HG02610 (cell line): ENCODE data around the gene TBC1D22B.

Experiments used
- ATAC-seq: cut with Tn5 transposase; IDR thresholded peaks from one replicate; pipeline ENCODE4 v1.9.1; 2021; ENCODE audit warnings: mild to moderate bottlenecking, moderate library complexity; ENCODE audit not compliant: unreplicated experiment

TBC1D22B gene

DNA sequence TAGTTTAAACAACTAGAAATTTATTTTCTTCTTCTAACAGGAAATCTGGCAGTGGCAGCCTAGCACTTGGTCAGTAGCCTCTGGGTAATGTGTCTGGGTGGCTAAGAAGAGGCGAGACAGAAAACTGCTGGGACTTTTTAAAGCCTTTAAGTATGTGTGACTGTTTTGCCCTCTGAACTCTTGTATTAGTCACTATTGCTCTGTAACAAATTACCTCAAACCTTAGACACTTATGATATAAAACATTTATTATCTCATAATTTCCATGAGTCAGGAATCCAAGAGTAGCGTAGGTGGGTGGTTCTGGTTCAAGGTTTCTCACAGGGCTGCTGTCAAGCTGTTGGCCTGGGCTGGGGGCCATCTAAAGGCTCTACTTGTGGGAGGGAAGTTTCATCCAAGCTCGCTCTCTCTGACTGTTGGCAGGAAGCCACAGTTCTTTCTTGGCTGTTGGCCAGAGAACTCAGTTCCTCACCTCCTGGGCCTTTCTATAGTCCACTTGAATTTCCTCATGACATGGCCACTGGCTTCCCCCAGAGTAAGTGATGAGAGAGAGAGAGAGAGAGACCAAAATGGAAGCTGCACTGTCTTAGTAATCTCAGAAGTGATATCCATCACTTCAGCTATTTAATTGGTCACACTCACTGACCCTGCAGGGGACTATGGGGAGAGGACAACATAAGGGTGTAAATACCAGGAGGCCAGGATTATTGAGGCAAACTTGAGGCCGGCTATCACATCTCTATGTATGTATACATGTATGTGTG, 17.4 kb upstream of the TBC1D22B start:
- ATAC-seq = peak; percentile 52

DNA sequence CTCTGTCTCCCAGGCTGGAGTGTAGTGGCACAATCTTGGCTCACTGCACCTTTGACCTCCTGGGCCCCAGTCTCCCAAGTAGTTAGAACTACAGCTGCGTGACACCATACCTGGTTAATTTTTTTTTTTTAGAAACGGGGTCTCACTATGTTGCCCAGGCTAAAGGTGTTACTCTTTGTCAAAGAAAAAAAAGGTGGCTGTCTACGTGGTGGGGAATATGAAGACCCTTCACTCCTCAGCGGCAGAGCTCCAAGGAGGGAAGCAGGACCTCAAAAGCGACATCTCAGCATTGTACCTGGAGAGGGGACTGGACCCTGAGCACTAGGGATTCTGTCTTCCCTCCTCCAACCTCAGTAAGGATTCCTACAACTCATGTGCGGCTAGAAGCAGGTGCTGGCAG, 16.4 kb upstream of the TBC1D22B start:
- no peak for ATAC-seq

DNA sequence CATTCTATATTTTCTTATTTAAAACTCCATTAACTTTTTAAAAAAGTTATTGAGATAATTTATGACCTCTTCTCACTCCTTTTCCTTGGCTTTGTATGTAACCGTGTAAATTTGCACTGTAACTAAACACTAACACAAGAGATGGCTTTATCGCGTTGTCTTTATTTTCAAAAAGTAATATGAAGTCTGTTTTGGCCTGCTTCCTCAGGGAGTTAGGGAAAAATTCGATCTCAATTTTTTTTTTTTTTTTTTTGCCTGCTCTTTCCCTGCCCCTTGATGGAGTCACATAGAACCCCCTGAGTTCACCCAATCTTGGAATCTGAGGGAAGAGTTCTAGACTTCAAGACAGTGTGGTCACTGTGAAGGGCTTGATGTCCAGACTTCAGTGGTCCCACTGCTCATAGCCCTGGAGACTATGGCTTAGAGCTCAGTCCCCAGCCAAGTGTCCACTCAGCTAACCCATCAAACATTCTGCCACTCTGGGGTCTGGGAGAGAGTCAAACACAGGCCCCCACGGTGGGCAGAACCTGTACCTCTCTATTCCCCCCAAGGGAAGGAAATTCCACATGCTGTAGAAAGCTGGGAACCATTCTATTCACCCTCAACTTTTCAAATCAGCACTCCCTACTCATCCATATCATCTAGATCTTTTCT, 15.7 kb upstream of the TBC1D22B start:
- no peak for ATAC-seq

DNA sequence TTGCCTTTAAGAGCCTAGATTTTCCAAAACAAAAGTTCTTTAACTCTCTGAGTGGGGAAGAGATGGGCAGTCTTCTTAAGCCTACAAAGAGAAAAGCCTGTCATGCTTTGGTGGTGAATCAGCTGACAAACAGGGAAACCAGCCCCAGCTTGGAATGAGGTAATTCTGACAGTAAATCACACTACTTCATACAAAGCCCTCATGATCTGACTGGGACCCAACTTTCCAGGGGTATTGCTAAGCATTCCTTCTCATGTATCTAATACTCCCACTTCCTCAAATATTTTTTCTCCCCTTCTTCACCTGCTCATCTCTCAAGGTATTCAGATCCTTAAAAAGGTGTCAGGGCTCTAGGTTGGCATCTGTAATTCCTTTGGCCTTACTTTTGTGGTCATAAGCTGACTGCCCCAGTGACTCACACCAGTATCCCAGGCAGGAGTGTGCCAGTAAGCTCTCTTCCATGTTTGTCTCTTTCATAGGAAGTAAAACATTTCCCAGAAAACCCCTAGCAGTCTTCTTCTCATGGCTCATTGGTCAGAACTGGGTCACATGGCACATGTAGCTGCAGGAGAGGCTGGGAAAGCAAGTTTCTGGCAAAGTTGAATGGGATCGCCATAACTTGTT, 15.0 kb upstream of the TBC1D22B start:
- ATAC-seq = peak; percentile 31

DNA sequence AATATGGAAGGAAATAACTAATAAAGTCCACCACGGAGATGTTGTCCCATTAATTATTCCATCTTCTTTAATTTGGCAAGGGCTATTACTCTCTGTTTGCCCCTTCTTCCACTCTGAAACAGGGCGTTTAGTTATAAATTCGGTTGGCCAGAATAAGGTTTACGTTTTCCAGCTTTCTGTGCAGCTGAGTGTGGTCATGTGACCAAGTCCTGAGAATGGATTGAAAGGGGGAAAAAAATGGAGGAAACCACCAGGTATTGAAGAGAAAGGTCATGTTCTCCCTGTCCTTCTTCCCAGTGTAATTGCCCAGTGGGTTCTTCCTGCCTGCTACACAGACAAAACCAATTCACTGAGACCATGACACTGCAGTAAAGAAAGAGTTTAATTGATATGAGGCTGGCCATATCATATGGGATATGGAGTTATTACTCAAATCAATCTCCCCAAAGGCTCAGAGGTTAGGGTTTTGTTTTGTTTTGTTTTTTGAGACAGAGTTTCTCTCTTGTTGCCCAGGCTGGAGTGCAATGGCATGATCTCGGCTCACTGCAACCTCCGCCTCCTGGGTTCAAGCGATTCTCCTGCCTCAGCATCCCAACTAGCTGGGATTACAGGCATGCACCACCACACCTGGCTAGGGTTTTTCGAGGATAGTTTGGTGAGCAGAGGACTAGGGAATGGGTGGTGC, 14.3 kb upstream of the TBC1D22B start:
- ATAC-seq = no peak

DNA sequence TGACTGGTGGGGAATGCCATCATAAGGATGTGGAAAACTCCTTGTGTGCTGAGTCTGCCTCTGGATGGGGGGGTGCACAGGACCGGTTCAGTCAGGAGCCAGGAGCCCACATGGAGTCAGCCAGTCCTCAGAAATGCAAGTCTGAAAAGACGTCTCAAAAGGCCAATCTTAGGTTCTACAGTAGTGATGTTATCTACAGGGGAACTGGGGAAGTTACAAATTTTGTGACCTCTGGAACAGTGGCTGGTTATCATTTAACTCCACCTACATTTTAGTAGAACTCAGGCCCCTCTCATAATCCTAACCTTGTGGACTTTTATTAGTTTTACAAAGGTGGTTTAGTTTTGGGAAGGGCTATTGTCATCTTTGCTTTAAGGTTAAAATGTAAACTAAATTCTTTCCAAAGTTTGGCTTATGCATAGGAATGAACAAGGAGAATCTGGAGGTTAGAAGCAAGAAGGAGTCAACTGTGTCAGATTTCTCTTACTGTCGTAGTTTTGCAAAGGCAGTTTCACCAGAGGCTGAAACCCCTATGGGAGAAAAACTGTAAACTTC, 13.7 kb upstream of the TBC1D22B start:
- no peak for ATAC-seq

DNA sequence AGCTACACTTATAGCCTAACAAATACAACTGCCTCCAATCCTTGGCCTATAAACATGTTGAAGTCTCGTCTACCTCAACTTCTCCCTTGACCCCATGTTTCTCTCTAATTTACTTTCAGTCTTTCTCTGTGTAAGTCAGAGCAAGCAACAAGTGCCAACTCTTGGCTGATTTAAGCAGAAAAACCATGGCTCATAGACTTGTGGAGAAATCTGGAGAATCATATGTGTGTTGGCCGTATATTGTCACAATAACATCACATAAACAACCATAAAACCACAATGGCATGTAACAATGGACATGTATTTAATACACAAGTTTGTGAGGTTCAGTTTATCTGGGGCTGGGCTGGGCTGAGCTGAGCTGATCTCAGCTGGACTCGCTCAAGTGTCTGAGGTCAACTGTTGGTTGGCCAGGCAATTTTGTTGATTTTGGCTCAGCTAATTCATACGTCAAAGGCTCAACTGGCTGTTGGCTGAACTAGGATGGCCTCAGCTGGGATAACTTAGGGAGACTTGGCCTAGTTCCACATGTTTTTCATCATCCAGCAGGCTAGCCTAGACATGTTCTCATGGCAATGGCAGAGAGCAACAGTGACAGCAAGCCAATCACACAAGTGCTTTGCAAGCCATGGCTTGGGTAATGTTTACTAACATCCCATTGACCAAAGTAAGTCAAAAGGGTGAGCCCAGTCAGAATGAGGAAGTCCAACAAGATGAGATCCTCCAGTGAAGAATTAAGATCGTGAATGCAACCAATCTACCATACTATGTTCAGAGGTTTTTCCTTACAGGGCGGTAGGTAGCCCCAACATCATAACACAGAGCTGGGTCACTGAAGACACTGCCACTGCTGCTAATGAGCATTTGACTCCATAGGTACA, 12.9 kb upstream of the TBC1D22B start:
- ATAC-seq = no peak

DNA sequence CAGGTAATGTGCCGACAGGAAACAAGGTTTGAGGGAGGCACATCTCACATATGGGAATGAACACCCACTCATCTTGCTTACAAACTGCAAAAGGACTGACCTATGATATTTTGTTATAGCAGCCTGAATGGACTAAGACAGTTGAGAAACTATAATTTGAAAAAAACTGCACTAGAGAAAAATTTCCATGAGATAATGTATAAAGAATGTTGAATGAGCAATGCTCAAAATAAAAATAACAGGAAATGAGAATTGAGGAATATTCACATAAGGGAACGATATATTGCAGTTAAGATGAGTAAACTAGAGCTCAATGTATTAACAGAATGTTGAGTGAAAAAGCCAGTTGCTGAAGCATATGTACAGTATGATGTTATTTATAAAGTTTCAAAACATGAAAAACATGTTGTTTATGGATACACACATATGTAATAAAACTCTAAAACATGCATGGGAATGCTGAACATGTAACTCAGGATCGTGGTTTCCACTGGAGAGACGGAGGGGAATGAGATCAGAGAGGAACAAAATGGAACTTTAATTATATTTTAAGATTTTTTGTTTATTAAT, 6.3 kb upstream of the TBC1D22B start:
- ATAC-seq = no peak

DNA sequence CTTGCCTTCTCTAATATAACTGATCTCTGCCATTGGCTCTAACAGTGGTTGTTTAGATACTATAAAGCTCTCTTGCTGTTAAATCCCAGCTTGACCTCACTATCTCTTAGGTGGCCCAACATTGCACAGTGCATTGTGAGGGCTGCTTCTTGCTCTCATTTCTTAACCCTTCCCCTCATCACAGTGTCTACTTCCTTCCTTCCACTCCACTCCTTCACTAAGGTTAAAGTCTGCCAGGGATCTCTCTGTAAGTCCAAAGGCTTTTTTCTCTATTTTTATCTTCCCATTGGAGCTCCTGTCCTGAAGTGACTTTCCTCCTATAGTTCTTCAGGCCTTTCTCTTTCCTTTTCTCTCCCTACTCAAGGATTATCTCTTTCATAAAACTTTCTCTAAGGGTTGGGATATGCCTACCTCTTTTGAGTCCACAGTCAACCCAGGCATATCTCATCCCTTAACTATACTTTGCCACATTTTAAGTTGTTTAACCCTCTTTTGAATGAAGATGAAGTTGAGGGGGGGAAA, 4.0 kb upstream of the TBC1D22B start:
- ATAC-seq = no peak

DNA sequence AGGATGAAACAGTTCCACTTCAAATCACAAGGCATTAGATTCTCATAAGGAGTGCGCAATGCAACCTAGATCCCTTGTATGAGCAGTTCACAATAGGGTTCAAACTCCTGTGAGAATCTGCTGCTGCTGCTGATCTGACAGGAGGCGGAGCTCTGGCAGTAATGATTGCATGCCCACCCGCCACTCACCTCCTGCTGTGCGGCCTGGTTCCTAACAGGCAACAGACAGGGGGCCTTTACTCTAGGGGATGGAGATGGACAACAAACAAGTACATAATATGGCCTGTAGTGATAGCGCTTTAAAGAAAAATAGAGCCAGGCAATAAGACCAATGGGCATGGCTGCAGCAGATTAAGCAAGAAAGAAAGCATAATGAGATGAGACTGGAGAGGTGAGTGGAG, 2.7 kb upstream of the TBC1D22B start:
- ATAC-seq = no peak

DNA sequence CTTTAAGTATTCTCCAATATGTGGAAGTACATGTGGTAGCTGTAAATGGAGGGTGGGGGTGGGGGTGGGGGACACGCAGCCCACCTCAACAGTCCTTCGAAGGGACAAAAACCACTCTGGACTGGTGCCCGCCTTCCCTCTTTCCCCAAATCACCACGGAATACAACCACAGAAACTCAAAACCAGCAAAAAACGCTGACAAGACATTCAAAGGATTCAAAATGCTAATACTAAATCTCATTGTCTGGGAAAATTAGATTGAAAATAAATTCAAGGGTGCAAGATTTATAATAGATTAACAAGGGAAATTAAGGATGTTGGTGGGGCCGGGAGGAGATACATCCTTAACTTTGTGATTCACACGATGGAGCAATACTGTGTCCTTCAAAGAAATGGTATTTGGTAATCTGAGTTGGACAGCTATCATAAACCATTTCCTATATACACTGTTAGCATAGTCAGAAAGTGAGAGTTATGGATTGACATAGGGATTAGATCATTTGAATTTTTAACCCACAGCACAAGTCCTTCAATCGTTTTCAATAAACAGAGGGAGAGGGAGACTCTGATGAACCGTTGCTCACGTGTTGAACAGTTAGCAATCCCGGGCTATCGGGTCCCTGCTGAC, 766 bp upstream of the TBC1D22B start:
- ATAC-seq = no peak

DNA sequence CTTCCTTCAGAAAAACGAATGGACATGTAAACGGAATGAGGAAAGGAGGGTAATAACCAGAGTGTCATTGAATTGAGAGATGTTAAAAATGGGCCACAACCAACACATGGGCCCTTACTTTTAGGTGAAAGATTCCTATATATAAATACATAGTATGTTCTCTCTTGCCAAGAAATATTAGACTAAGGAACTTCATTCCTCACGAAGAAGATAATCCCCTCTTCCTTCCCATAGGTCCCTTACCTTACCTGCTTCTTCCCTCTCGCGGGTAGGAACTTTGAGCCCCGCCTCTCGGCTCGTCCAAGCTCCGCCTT, 295 bp upstream of the TBC1D22B start:
- ATAC-seq = no peak

DNA sequence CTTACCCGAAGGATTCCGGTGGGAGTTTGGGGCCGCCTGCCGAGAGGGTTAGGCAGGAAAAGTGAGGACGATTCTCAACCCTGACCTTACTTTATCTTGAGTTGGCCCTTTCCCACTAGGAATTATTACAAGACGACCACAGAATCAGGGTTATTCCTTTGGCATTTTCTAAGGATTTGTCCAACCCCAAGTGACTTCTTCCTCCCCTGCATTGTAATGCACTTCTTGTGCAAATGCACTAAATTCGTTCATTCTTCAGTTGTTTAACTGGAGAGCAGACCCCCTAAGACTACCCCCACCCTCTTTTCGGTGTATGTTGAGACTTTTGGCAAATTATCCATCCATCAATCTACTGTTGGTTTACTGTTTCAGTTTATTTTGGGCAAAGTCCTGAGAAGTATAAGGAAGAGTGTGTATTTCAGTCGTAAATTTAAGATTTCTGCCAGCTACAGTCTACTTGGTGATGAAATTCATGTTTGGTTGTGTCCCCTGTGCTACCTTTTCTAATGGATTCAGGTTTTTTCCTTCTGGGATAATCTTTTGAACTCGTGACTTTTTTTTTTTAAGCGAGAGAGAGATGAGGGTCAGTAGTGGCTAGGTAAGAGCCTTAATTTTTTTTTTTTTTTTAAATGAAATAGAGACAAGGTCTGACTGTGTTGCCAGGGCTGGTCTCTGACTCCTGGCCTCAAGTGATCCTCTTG, 983 bp downstream of the TBC1D22B start:
- ATAC-seq = no peak

DNA sequence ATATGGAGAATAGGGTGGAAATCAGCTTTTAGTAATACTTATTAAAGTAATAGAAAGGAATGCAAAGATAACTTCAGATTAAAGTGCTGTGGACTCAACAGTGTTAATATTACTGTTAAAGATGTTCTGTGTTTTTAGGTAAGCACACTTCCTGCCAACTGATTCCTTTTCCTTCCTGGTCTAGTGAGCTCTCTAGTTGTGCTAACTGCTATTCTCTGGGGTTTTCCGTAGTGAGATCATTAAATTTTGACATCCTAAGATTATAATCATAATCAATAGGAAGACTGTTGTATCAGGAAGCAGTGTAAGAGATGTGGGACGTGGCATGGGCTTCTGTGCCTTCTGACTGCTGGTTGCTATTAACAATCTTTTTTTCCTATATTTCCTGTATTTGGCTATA, 1.6 kb downstream of the TBC1D22B start:
- no peak for ATAC-seq

DNA sequence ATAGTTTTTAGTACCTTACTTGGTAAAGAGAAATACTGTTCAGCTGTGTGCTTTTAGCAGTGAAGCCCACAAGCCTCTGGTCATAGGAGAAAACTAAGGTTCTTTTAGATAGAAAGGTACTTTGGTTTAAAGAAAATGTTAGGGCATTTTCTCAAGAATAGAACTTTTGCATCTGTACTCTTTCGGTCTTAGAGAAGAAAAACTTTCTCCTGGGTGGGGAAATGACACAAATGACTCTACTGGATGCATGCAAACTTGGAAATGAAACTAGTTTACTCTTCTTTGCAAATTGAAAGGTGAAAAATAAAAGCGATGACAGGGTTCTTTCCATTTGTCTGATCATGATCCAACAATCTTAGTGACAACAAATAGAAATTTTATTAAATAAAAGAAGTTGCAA, 2.5 kb downstream of the TBC1D22B start:
- ATAC-seq = no peak

DNA sequence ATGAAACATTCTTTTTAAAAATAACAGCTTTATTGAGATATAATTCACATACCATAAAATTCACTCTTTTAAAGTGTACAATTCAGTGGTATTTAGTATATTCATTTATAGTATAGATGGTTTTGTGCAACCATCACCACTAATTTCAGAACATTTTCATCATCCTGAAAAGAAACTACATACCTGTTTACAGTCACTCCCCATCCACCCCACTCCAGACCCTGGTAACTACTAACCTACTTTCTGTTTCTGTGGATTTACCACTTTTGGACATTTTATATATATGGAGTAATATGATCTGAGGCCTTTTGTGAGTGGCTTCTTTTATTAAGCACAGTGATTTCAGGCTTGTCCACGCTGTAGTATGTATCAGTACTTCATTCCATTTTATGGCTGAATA, 2.9 kb downstream of the TBC1D22B start:
- no peak for ATAC-seq

DNA sequence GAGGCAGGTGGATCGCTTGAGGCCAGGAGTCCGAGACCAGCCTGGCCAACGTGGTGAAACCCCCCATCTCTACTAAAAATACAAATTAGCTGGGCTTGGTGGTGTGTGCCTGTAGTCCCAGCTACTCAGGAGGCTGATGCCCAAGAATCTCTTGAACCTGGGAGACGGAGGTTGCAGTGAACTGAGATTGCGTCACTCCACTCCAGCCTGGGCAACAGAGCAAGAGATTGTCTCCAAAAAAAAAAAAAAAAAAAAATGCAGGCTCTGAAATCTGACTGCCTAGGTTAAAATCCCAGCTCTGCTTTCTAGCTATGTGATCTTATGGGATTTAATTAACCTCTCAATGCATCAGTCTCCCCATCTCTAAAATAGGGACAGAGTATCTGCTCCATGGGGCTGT, 3.6 kb downstream of the TBC1D22B start:
- no peak for ATAC-seq

DNA sequence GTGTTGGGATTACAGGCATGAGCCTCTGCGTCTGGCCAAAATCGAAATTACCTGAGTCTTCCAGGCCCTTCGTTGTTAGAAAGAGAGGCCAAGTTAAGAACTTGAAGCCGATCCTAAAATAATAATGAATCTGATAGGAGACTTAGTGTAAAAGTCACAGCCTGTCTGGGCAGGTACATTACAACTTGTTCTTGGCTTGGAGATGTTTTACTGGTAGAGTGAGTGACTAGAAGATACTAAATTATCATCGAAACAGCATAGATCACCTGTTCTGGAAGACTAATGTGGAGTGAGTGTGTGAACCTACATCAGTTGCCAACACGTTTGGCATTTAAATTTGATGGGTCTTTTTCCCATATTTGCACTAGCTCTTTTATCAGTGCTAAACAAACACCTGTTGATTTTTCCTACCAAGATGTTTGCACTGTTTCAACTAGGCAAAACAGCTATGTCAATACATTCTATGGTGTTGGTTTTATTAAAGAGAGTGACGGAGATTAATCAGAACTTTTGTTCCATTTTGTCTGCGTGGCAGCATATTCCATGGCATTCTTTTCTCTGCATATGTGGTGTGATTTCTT, 5.0 kb downstream of the TBC1D22B start:
- ATAC-seq = no peak

DNA sequence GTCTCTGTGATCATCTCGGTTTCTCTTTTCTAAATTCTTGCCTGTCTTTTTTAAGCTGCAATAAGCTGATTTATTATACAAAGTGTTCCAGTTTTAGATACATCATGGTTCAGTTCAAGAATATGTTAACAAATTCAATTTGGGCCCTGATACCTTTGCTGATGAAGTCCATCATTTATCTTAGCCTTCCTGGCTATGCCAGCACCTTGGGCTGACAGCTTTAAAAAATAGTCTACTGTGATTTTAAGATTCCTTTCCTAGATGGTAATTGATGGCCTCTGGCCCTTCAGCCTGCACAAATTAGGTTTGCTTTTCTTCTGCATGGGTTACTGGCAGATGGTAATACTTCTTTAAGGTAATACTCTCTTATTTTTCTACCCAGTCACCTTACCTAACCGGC, 7.4 kb downstream of the TBC1D22B start:
- no peak for ATAC-seq
